NCI-H82 (cell line): ENCODE data around the gene NAV2.

Experiments
- DNase-seq: peaks from one replicate; lab custom pipeline; 2025; lab: John Stamatoyannopoulos, UW

NAV2 gene

DNA sequence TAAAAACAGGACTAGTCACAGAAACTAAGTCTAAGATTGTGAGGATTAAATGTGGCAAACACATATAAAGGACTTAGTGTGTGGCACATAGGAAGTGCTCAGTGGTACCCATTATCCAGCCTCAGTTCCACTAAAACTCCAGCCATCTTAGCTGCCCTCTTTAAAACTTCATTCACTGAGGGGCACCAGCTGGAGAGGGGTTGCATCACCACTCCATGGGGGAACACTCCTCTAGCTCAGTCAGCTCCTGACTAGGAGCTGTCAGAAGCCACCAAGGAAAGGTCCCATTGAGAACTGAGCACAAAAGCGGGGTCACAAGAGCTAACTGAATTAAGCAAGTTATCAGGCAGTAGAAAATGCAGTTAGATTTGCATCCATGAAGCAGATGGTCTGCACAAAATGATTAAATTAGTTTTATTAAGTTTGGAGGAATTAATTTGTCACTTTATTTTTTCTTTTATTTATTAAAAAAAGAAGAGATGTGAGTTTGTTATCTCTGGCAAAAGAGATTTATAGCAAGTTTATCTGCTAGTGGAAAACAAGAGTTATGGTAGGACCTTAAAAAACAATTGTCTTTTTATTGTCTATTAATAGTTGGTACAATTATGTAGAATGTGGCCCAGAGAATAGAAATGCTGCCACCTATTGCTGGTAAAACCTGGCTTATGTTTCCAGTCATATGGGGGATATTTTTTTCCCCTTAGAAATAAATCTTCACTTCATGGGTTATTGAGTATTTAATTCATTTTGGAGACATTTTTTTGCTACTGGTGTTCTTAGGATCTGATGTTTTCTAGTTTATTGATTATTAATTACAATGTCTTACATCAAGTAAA is 95.7 kb downstream of the NAV2 start:
- no peak for DNase-seq

GRCh38 chr11:19810852-19811251 is 98.2 kb downstream of the NAV2 start:
- no peak for DNase-seq

- no peak for DNase-seq
These were observed 98.7 kb downstream of the NAV2 start for GRCh38 chr11:19811380-19811779.

DNA sequence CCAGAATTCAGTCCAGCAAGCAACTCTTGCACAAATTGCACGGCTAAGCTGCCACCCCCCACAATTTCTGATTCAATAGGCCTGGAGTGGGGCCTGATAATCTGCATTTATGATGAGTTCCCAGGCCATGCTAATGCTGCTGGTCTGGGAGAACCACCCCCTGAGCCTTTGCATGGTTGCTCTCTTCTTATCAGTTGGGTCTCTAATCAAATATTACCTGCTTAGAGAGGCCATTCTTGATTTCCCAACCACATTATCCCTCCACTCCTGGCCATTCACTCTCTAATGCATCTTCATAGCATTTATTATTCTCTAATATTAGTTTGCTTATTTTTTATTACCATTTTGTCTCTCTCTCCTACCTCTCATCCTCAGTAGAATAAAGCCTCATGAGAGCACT is 99.5 kb downstream of the NAV2 start:
- DNase-seq, result no peak

GRCh38 chr11:19812710-19813109 is 100.1 kb downstream of the NAV2 start:
- DNase-seq, result no peak

DNA sequence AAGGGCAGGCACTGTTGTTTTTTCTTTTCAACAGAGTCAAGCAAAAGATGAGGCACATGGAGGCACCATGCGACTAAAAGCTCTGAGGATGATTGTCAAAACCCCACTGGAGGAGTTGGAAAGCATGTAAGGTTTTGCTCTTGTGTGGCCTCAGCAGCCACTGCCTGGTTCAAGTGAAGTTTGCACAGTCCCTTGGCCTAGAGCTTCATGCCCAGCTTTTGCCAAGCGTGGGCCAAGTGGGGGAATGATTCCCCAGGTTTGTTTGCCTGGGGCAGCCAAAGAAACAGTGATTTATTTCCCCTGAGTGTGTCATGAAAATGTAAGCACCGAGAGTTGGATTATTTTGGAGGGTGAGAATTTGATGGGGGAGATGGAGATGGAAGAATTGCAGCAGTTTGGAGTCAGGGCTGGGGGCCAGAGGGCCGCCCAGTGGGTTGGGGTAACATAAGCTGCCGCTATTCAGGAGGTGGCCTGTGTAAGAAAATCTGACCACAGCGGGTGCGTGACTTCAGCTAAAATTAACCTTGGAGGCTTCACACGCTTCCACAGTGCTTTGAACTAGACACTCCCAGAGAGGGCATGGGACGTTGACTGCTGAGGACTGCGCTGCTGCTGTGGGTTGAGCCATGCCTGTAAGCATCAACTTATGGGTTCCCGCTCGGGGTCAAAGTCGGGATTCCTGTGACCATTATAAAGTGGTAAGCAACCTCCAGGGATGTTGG is 100.7 kb downstream of the NAV2 start:
- no peak for DNase-seq

- peak; percentile 20 for DNase-seq
These were observed 101.8 kb downstream of the NAV2 start for GRCh38 chr11:19814421-19814820.

GRCh38 chr11:19816040-19816439 is 103.4 kb downstream of the NAV2 start:
- DNase-seq, result no peak

DNA sequence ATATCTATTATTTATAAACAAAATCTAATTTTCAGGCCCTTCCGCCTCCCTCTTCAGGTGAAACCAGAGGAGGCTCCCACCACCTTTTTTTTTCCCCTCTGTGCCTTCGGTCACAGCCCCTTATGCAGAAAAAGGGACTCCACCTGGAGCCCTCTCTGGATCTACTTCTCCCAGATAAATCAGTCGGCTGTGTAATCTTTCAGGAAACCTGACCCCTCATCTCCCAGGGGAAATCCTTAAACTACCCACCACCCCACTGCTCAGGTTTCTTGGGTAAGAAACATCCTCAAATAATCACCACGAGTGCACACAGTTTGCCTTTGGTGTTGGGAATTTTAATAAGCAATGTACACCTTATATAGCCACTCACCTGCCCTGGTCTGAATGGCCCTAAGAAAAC is 104.2 kb downstream of the NAV2 start:
- peak; percentile 33 for DNase-seq

GRCh38 chr11:19817265-19817851 is 104.7 kb downstream of the NAV2 start:
- DNase-seq, result no peak

DNA sequence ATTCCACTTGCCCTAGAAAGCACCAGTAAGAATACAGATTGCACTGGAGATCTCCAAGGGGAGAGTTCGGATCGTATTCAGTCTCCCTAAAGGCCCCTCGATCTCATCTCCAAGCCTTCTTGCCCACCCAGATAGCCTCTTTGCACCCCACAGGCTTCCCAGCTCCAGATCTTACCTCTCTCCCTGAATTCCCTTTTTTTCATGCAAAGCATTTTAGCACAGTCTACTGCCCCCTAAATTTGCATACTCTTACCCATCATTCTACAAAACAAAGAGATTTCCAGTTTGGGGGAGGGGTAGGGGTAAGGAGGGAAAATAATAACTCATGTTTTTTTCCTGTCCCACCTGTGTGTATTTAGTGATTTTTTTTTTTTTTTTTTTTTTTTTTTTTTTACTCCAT is 105.2 kb downstream of the NAV2 start:
- DNase-seq, result no peak

DNA sequence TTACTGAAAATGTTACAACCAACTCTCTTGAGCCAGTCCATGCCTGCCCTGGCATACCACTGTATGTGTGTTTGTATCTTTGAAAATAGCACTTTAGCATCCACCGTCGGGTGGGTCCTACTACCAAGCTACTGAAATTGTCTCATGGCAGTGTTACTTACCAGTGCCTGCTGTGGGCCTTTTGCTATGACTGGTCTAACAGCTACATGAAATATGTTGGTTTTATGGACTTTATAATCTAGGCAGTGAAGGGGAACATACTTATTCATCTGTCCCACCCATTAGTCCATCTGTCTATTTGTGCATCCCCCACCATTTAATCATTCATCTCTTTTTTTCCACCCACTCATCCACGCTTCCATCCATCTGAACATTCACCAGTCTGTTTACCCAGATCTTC is 106.0 kb downstream of the NAV2 start:
- DNase-seq, result no peak

DNA sequence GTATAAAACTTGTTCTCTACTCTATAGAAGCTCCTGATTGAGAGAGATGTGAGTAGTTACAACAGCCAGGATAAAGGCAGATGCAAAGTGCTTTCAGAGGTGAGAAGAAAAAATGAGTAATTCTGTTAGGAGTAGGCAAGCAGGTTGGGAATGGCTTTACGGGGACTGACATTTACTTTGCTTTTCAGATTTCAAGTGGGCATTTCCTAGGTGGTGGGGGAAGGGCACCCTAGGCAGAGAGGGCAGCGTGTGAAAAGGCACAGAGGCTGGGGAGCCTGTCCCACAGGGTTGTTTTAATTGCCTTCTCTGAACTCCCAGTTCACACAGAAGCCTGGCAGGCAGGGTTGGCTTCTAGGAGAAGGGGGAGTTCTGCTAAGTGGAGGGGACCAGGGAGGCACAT is 106.5 kb downstream of the NAV2 start:
- no peak for DNase-seq

DNA sequence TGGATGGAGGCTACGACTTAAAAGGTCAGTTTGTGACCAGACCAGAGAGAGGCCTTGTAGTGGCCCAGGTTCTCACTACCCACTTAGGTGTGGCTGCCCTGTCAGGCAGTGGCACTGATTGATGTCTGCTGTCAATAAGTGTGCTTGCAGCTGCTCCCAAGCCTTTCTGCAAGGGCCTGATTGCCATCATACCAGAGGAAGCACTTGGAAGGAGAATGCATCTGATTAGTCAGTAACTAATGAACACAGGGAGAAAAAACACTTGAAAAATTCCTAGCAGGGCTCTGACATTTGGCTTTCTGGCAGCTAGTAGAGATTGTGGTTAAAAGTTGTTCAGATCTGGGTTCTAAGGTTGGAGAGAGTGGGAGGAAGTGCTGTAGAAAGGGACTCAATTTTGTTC is 107.5 kb downstream of the NAV2 start:
- no peak for DNase-seq

- no peak for DNase-seq
These were observed 108.8 kb downstream of the NAV2 start for GRCh38 chr11:19821412-19821875.

DNA sequence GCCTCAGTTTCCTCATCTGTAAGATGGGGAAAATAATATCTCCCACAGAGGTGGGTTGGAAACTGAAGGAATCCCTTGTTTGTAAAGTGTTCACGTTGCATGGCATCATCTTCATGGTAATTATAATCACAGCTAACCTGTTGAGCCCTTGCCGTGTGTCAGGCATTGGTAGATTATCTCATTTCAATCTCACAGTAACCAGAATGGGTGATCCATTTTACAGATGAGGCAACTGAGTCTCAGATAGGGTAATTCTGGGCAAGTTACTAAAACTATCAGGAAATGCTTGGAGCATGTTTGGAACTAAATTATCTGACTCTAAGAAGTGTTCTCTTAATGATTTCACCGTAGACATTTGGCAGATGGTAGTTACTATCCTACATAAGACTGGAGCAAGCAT is 109.4 kb downstream of the NAV2 start:
- DNase-seq, result no peak

DNA sequence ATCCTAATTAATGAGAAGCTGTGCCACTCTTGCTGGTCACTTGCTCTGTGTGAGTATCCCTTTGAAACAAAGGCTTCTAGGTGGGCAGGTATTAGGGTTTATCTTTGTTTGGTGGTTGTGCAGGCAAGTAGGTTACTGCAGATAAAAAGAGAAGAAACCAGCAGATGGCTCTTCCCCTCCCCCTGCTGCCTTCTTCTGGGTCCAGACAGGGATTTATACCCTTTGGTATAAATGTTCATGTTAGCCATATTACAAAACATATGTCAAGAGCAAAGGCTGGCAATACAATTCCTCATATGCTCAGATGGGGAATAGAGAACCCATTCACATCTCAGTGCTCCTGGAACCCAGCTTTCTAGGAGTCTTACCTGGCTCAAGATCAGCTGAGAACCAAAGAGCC is 109.9 kb downstream of the NAV2 start:
- DNase-seq, result peak; percentile 11

- DNase-seq, result no peak
These were observed 114.0 kb downstream of the NAV2 start for GRCh38 chr11:19826606-19827005.

DNA sequence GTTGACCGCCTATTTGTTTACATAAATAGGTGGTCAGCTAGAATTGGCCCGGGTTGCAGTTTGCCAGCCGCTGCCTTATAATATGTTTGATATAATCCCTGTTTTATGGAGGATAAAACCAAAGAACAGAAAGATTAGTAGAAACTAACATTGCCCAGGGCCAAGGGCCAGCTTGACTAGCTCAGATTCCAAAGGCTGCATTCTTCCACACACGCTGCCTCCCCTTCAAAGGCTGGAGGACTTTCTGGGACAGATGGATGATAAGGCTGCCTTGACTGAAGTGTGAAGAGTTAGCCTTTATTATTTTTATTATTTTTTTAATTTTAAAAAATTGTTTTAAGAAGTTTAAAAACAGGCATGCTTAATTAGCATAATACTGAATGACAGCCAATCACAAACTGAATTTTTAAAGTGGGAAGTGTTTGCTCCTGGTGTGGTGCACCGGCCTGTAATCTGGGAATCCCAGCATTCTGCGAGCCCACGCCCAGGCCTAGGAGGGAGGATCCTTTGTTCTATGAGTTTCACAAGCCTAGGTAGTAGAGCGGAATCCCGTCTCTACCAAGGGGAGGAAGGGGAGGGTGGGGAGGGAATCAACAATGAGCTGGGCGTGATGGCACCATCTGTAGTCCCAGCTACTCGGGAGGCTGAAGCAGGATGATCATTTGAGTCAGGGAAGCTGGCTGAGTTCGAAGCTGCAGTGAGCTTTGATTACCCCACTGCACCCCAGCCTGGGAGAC is 114.9 kb downstream of the NAV2 start:
- peak; percentile 44 for DNase-seq

GRCh38 chr11:19828382-19829108 is 115.9 kb downstream of the NAV2 start:
- DNase-seq, result no peak

DNA sequence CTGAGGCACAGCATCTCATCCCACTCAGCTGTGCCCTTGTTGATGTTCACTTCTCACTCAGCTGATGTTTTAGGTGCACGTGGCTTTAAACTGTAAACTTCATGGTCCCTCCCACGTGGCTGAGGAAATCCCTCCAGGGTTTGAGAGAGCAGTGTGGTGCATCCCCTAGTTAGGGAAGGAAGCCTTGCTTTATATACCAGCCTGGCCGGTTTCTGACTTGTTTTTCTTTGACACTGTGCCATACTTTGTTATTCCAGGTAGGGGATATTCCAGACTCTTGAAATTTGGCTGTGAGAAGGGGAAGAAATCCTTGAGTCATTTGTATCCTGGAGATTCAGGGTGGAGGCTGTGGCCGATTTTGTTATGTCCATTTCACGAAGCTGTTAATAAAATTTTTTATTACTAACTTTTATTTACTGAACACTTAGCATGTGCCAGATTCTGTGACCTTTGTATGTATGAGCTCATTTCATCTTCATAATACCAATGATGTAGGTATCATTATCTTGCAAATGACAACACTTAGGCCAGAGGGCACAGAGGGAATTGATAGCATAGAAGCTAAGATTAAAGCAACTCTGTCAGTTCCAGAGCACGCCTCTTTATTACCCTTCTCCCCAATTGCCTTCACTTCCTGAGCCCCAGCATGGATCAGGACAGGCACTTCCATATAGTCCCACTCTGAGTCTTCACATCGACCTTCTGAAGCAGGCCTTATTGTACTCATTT is 116.6 kb downstream of the NAV2 start:
- DNase-seq, result no peak
